ENCODE measurements around the gene GPR68. TPM values are rescaled to one million over a fixed set of nuclear protein-coding genes. Genes with fewer than 3 reads are reported as not detected.
A peak's percentile ranks its signal among the peaks of the same experiment; 100 is the strongest.

GPR68 gene
- total RNA-seq, 4 donors from 2014 or later, result 1.5 to 1.7 TPM; not detected in 2

DNA sequence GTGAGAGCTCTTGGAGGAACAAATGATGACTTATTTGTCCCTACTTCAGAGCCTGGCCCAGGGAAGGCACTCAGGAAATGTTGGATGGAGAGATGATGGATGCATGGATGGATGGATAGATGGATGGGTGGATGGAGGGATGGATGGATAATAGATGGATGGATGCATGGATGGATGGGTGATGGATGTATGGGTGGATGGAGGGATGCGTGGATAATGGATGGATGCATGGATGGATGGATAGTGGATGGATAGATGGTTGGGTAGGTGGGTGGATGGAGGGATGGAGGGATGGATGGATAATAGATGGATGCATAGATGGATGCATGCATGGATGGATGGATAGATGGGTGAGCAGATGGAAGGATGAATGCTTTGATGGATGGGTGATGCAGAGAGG is 23.2 kb downstream of the GPR68 start:
- no peaks in the 10 kb centered on the region for H3K27me3 ChIP-seq
- no peak for TF ChIP-seq POLR2A (IDR thresholded peaks at IDR 0.05)
- TF ChIP-seq, protein P1, sequence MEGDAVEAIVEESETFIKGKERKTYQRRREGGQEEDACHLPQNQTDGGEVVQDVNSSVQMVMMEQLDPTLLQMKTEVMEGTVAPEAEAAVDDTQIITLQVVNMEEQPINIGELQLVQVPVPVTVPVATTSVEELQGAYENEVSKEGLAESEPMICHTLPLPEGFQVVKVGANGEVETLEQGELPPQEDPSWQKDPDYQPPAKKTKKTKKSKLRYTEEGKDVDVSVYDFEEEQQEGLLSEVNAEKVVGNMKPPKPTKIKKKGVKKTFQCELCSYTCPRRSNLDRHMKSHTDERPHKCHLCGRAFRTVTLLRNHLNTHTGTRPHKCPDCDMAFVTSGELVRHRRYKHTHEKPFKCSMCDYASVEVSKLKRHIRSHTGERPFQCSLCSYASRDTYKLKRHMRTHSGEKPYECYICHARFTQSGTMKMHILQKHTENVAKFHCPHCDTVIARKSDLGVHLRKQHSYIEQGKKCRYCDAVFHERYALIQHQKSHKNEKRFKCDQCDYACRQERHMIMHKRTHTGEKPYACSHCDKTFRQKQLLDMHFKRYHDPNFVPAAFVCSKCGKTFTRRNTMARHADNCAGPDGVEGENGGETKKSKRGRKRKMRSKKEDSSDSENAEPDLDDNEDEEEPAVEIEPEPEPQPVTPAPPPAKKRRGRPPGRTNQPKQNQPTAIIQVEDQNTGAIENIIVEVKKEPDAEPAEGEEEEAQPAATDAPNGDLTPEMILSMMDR (IDR thresholded peaks at IDR 0.05), result no peak
- peaks cover 0 to 51% (median 0%) of the 10 kb centered on the region in 3 donors for H3K36me3 ChIP-seq
- H3K27ac ChIP-seq, result no peak overlapping the region
- H3K9me3 ChIP-seq, result no peaks in the 10 kb centered on the region
- H3K4me1 ChIP-seq, result no peaks in the 10 kb centered on the region
- H3K4me3 ChIP-seq, result no peak overlapping the region
- DNase-seq, result no peak

DNA sequence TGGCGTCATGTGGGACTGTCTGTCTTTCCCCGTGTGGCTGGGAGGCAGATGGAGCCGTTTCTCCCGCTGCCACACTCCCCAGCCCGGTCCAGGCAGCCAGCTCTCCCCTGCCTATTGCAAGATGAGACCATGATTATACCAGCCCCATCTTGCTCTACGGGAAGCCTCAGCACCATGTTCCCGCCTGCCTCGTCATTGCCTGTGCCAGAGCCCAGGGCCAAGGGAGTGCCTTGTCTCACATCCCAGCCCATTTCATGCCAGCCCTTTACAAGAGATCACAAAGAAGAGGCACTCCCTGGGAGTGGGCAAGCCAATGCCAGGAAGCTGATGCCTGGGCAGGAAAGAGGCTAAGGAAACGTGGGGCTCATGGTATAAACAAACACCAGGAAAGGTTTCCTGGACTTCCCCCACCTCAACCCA is 23.9 kb downstream of the GPR68 start:
- H3K4me3 ChIP-seq, result no peak overlapping the region
- DNase-seq, result no peak
- no peaks in the 10 kb centered on the region for H3K4me1 ChIP-seq
- TF ChIP-seq, protein P1 (IDR thresholded peaks at IDR 0.05), result no peak
- no peak for TF ChIP-seq POLR2A (IDR thresholded peaks at IDR 0.05)
- peak overlapping the region in 1 of 4 donors; percentile 30 for H3K27ac ChIP-seq
- peaks cover 0 to 58% (median 0%) of the 10 kb centered on the region in 3 donors for H3K36me3 ChIP-seq
- H3K9me3 ChIP-seq, result no peaks in the 10 kb centered on the region
- H3K27me3 ChIP-seq, result no peaks in the 10 kb centered on the region

DNA sequence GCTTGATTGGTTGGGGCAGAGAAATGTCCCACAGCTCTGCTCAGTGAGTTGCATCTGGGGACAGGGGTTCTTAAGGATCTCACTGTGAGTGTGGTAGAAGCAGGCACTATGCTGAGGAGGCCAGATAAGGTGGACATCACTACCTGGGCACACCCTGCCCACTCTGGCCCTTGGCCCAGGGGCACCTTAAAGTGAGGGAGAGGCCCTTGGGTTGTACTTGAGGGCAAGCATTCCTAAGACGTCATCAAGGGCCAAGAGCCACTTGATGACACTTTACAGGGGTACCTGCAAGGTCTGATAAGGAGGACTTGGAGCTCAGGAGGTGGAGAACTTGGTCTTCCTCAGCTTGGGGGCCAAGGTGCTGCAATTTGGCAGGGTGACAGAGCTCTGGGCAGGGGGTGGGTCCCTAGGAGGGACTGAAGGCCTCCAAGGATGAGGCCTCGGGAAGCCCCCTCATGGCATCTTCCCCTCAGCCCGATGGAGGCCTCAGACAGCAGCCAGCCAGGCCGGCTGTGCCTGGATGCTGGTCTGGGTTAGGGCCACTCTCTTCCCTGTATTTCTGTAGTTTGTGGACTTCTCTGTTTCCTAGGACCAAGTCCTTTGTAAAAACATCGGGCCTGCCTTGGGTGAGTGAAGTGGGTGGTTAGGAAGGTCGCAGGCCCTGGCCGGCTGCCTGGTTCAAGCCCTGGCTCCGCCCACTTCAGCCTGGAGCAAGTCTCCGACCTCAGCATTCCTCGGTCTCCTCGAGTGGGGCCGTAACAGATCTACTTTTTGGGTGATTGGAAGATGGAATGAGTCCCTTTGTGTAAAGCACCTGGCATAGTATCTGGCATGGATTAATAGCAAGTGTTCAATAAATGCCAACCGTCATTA is 24.8 kb downstream of the GPR68 start:
- H3K36me3 ChIP-seq, result peaks cover 0 to 60% (median 0%) of the 10 kb centered on the region in 3 donors
- H3K27me3 ChIP-seq, result no peaks in the 10 kb centered on the region
- no peak for DNase-seq
- H3K4me1 ChIP-seq, result no peaks in the 10 kb centered on the region
- no peak for TF ChIP-seq POLR2A (IDR thresholded peaks at IDR 0.05)
- TF ChIP-seq, protein P1 (IDR thresholded peaks at IDR 0.05), result no peak
- H3K4me3 ChIP-seq, result no peak overlapping the region
- peak overlapping the region in 1 of 4 donors; percentile 30 for H3K27ac ChIP-seq
- H3K9me3 ChIP-seq, result no peaks in the 10 kb centered on the region

DNA sequence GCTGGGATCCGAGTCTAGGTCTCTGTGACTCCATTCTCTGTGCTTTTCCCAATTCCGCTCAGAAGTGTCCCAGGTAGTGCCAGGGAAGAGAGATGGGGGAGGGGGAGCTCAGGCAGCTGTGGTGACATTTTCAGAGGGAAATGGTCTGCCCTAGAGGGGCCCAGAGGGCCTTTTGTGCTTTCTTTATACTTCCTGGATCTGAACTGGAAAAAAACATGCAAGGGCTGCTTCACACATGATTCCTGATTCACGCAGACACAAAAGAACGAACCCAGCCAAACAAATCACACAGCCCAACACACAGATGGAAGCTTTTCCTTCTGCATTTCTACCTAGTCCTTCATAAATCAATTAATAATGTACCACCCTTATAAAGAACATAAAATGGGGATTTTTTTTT is 26.5 kb downstream of the GPR68 start:
- no peaks in the 10 kb centered on the region for H3K4me1 ChIP-seq
- no peaks in the 10 kb centered on the region for H3K27me3 ChIP-seq
- H3K27ac ChIP-seq, result no peak overlapping the region
- no peak for TF ChIP-seq POLR2A (IDR thresholded peaks at IDR 0.05)
- TF ChIP-seq, protein P1 (IDR thresholded peaks at IDR 0.05), result no peak
- peaks cover 0 to 63% (median 0%) of the 10 kb centered on the region in 3 donors for H3K36me3 ChIP-seq
- DNase-seq, result no peak
- no peak overlapping the region for H3K4me3 ChIP-seq
- H3K9me3 ChIP-seq, result no peaks in the 10 kb centered on the region

DNA sequence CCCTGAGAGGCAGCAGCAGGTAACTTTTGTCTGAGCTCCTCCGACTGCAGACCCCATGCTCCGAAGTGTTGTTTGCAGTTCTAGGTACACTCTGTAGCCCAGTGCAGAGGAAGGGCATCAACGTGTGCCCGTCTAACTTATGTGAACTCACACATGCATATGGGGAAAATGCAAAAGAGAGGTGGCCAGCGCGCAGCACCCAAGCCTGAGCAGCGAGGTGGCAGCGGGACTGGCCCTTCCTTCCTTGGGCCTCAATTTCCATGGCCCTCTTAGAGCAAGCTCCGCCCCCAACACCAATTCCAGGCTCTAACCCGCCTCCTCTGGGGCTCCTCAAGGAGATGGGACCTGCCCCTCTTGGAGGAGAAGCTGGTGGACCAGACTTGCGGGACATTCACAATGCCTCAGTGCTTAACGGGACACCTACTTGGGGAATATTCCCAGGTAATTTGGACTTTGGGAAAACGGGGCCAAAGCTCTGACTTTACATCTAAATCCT is 27.7 kb downstream of the GPR68 start:
- TF ChIP-seq, protein P1 (IDR thresholded peaks at IDR 0.05), result no peak
- no peak for TF ChIP-seq POLR2A (IDR thresholded peaks at IDR 0.05)

More for the DNA sequence above, 27.7 kb downstream of the GPR68 start:
- Histone ChIP-seq H3K36me3 (peaks cover 0 to 66% (median 0%) of the 10 kb centered on the region in 3 donors), H3K4me1 (no peaks in the 10 kb centered on the region), H3K4me3 (no peak overlapping the region), H3K27me3 (no peaks in the 10 kb centered on the region), H3K9me3 (no peaks in the 10 kb centered on the region), H3K27ac (no peak overlapping the region)
- DNase-seq, result no peak
